ENCODE results near the gene CCSER2.

The CCSER2 gene

DNA sequence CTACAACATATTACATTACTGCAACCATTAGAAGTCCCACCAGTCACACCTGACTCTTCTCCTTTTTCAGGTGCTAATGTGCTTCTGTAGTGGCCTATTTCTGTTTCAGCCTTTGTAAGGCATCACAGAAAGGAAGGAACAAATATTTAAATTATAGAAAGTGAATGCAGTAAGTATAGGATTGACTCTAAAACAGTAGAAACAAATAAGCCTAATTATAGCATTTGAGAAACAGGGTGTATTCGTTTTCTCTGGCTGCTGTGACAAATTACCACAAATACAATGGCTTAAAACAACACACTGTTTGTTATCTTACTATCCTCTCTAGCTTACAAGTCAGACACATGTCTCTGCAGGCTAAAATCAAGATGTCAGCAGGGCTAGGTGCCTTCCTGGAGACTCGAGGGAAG is 69.4 kb downstream of the CCSER2 start:
- no peak overlapping the region for H3K4me3 ChIP-seq (replicated peaks; ENCODE audit: low read depth, low read length)
- TF ChIP-seq, protein P1, sequence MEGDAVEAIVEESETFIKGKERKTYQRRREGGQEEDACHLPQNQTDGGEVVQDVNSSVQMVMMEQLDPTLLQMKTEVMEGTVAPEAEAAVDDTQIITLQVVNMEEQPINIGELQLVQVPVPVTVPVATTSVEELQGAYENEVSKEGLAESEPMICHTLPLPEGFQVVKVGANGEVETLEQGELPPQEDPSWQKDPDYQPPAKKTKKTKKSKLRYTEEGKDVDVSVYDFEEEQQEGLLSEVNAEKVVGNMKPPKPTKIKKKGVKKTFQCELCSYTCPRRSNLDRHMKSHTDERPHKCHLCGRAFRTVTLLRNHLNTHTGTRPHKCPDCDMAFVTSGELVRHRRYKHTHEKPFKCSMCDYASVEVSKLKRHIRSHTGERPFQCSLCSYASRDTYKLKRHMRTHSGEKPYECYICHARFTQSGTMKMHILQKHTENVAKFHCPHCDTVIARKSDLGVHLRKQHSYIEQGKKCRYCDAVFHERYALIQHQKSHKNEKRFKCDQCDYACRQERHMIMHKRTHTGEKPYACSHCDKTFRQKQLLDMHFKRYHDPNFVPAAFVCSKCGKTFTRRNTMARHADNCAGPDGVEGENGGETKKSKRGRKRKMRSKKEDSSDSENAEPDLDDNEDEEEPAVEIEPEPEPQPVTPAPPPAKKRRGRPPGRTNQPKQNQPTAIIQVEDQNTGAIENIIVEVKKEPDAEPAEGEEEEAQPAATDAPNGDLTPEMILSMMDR (IDR thresholded peaks at IDR 0.05; ENCODE audit: low read depth, low read length, missing control alignments): no peak
- DNase-seq (ENCODE audit: extremely low read depth, low read depth): no peak

DNA sequence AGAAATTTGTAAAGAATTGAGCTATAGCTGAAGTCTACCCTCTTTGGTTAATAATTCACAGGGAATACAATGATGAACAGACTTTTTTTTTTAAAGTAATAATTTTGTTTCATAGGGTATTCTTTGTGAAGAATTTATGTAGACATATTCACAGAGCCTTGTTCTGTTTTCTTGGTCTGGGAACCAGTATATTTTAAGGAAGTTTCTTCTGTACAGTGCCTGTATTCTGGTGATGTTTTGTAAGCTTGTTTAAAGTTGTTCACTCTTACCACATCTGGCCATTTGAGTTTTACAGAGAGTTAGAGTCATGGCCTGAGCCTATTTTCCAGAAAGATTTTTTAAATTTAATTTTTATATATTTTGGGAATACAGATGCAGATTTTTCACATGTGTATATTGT is 70.3 kb downstream of the CCSER2 start:
- H3K4me3 ChIP-seq (replicated peaks; ENCODE audit: low read depth, low read length): no peak overlapping the region
- DNase-seq (ENCODE audit: extremely low read depth, low read depth): no peak
- TF ChIP-seq, protein P1 (IDR thresholded peaks at IDR 0.05; ENCODE audit: low read depth, low read length, missing control alignments): no peak

DNA sequence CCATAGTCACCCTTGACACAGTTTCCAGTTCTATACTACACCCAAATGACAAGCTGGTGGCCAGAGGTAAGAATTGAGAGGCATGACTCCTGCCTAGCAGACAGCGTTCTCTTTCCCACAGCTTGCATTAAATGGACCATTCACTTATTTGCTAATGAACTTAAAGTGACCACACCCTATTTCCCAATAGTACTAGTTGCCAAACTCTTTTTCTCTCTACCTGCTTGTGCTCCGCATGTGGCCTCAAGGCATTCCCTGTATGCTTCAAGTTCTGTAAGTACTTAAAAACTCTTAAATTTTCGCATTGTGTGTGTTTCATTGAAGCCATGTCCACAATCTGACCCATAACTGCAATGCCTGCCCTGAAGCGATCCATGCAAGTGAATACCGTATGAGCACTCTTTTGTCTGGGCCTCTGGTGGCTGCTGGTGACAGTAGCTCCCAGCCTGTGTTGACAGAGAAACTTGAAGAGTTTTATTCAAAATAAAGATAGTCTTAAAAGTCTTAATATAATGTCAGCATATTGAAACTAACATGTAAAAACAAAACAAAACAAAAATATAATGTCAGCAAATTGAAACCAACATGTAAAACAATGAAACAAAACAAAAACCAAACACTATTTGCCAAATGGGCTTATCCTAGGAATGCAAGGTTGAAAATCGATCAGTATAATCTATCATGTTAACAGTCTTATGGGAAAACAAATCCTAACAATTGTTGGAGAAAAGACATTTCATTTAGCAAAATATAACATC is 73.6 kb downstream of the CCSER2 start:
- TF ChIP-seq, protein P1 (IDR thresholded peaks at IDR 0.05; ENCODE audit: low read depth, low read length, missing control alignments): no peak
- H3K4me3 ChIP-seq (replicated peaks; ENCODE audit: low read depth, low read length): no peak overlapping the region
- no peak for DNase-seq (ENCODE audit: extremely low read depth, low read depth)

DNA sequence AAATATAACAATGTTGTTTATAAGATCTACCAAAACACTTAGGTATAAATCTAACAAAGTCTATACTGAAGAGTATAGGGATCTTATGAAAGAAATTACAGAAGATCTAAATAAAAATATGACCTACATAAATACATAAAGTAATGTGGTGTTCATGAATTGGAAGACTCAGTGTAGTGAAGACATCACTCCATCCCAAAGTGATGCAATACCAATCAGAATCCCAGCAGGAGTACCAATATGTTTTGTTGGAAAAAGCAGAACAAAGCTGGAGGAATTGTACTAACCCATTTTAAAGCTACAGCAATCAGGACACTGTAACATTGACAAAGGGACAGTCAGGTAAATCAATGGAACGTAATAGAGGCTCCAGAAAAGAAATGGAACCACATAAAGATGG is 76.4 kb downstream of the CCSER2 start:
- TF ChIP-seq, protein P1 (IDR thresholded peaks at IDR 0.05; ENCODE audit: low read depth, low read length, missing control alignments): no peak
- DNase-seq (ENCODE audit: extremely low read depth, low read depth): no peak
- H3K4me3 ChIP-seq (replicated peaks; ENCODE audit: low read depth, low read length): no peak overlapping the region

DNA sequence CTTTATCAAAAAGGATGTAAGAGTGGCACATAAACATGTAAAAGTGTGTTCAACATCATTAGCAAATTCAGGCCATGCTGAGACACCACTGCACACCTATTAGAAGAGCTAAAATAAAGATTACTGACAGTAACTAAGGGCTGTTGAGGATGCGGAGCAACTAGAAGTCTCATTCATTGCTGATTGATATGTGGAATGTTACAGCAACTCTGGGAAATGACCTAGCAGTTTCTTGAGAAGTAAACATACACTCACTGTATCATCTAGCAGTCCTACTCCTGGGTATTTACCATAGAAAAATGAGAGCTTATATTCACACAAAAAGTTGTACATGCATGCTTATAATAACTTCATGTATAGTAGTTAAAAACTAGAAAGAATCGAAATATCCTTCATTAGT is 77.3 kb downstream of the CCSER2 start:
- DNase-seq (ENCODE audit: extremely low read depth, low read depth): no peak
- TF ChIP-seq, protein P1 (IDR thresholded peaks at IDR 0.05; ENCODE audit: low read depth, low read length, missing control alignments): no peak
- H3K4me3 ChIP-seq (replicated peaks; ENCODE audit: low read depth, low read length): no peak overlapping the region

DNA sequence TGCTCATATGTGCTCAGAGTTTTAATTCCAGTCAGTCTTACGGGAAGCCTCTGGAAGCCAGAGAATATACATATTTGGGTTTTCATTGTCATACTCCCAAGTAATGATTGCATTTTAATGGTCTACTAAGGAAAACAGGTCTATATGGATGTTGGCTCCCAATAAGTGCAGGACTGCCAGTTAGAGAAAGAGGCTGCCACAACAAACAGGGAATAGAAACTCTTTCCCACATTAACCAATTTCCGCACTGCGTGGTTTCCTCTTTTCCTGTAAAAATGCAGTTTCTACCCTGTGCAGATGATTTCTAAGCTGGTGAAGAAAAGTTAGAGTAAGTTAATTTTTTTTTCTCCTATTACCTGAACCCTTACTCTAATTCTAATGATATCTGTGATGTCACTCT is 78.2 kb downstream of the CCSER2 start:
- TF ChIP-seq, protein P1 (IDR thresholded peaks at IDR 0.05; ENCODE audit: low read depth, low read length, missing control alignments): no peak
- no peak overlapping the region for H3K4me3 ChIP-seq (replicated peaks; ENCODE audit: low read depth, low read length)

More for the DNA sequence above, 78.2 kb downstream of the CCSER2 start:
- no peak for DNase-seq (ENCODE audit: extremely low read depth, low read depth)

Data from HFF-Myc (cell line).